B cell (primary cell): ENCODE measurements around the gene CYTIP. TPM values are rescaled to one million over a fixed set of nuclear protein-coding genes. Genes with fewer than 3 reads are reported as not detected.

Experiments used
- ATAC-seq: fragments of 200-7000 bp; cut with Tn5 transposase; one replicate; pipeline ENCODE4 v1.10.0; 2021; ENCODE audit warnings: low read depth, mild to moderate bottlenecking, moderate number of reproducible peaks, moderate library complexity
- CTCF ChIA-PET: fragments of 350-600 bp; sonication (Branson Sonifier 250); formaldehyde crosslinking; loops from one replicate; lab custom pipeline; 2021; ENCODE audit warnings: antibody characterized with exemption, inconsistent platforms; lab: Charles Lee
- POLR2A ChIA-PET: fragments of 350-600 bp; sonication (Branson Sonifier 250); formaldehyde crosslinking; loops from one replicate; lab custom pipeline; 2021; ENCODE audit warnings: antibody characterized with exemption; lab: Charles Lee
- DNase-seq: peaks from one replicate; pipeline ENCODE4 v3.0.0; 2013
- H2AFZ ChIP-seq: 2 replicates; pipeline ENCODE4 v1.6.1; 2012; ENCODE audit warnings: mild to moderate bottlenecking, low read depth, low read length; ENCODE audit not compliant: insufficient read depth, poor library complexity, severe bottlenecking
- H3K27ac ChIP-seq, 2 donors: 1 replicate in 1 of 2; 2 replicates in 1 of 2; pipeline ENCODE4 v1.5.1; 2012 to 2013; ENCODE audit warnings: low read length in 2 of 2, mild to moderate bottlenecking in 2 of 2, moderate library complexity in 1 of 2
- H3K27me3 ChIP-seq, 4 experiments: fragments of 200-600 bp in 1 of 4; sonication (generic) in 1 of 4; replicated peaks in 1 of 4; 1 replicate in 2 of 4; 2 replicates in 2 of 4; pipeline versions ENCODE4 v1.6.1 to v1.7.0; 2013 to 2016; ENCODE audit warnings: low read length in 3 of 4, mild to moderate bottlenecking in 2 of 4, mixed read lengths in 1 of 4, moderate library complexity in 1 of 4; ENCODE audit not compliant: insufficient read depth in 4 of 4, control insufficient read depth in 3 of 4; ENCODE audit errors: control extremely low read depth in 1 of 4
- H3K36me3 ChIP-seq, 2 experiments: replicated peaks in 1 of 2; 1 replicate in 1 of 2; 2 replicates in 1 of 2; pipeline versions ENCODE4 v1.6.1 to v1.7.1; 2013; ENCODE audit warnings: low read length in 1 of 2; ENCODE audit not compliant: insufficient read depth in 2 of 2, control insufficient read depth in 1 of 2; ENCODE audit errors: control extremely low read depth in 1 of 2, extremely low read depth in 1 of 2
- H3K4me1 ChIP-seq, 2 donors: fragments of 200-600 bp in 1 of 2; sonication (generic) in 1 of 2; 1 replicate in 1 of 2; 2 replicates in 1 of 2; pipeline versions ENCODE4 v1.5.1 to v1.6.1; 2013 to 2017; ENCODE audit warnings: low read length in 2 of 2; ENCODE audit not compliant: control insufficient read depth in 2 of 2, insufficient read depth in 2 of 2
- H3K4me2 ChIP-seq: replicated peaks from 2 replicates; pipeline ENCODE3; 2012; ENCODE audit warnings: mild to moderate bottlenecking, low read depth, low read length; ENCODE audit not compliant: poor library complexity, severe bottlenecking
- H3K4me3 ChIP-seq, 5 experiments: fragments of 200-600 bp in 1 of 5; sonication (generic) in 1 of 5; 1 replicate in 3 of 5; 2 replicates in 2 of 5; pipeline versions ENCODE4 v1.5.1 to v1.7.0; 2011 to 2016; ENCODE audit warnings: low read length in 4 of 5, mild to moderate bottlenecking in 4 of 5, low read depth in 2 of 5, control low read depth in 1 of 5, moderate library complexity in 1 of 5; ENCODE audit not compliant: insufficient read depth in 1 of 5; ENCODE audit errors: control extremely low read depth in 1 of 5, extremely low read depth in 1 of 5
- H3K79me2 ChIP-seq: fragments of 200-600 bp; sonication (generic); one replicate; pipeline ENCODE4 v1.6.0; 2016; ENCODE audit warnings: low read length; ENCODE audit not compliant: control insufficient read depth, insufficient read depth
- H3K9ac ChIP-seq: fragments of 200-600 bp; sonication (generic); 2 replicates; pipeline ENCODE4 v1.6.1; 2017; ENCODE audit warnings: mild to moderate bottlenecking, low read length, moderate library complexity
- H3K9me3 ChIP-seq, 3 donors: one replicate each; pipeline versions ENCODE4 v1.6.1 to v1.7.1; 2013; ENCODE audit warnings: low read length in 2 of 3; ENCODE audit not compliant: control insufficient read depth in 2 of 3, insufficient read depth in 1 of 3; ENCODE audit errors: control extremely low read depth in 1 of 3
- H4K20me1 ChIP-seq: 2 replicates; pipeline ENCODE4 v1.6.0; 2012; ENCODE audit warnings: mild to moderate bottlenecking, low read length; ENCODE audit not compliant: insufficient read depth, control insufficient read depth, poor library complexity, severe bottlenecking
- H3K27ac Mint-ChIP-seq: one replicate; pipeline ENCODE4 v1.8.0; 2021; ENCODE audit warnings: mixed read lengths
- H3K27me3 Mint-ChIP-seq: one replicate; pipeline ENCODE4 v1.8.0; 2021; ENCODE audit warnings: mixed read lengths
- H3K4me1 Mint-ChIP-seq: one replicate; pipeline ENCODE4 v1.8.0; 2021; ENCODE audit warnings: mixed read lengths
- H3K4me3 Mint-ChIP-seq: one replicate; pipeline ENCODE4 v1.8.0; 2021; ENCODE audit warnings: mixed read lengths
- H3K9me3 Mint-ChIP-seq: one replicate; pipeline ENCODE4 v1.8.0; 2022; ENCODE audit warnings: mixed read lengths; ENCODE audit not compliant: insufficient read depth
- EZH2 ChIP-seq: IDR thresholded peaks from 2 replicates; pipeline ENCODE4 v1.6.1; 2012; ENCODE audit warnings: borderline replicate concordance, low read depth, mild to moderate bottlenecking, moderate library complexity, low read length; ENCODE audit not compliant: insufficient read depth, poor library complexity, severe bottlenecking
- WGBS: methylation state at CpG from one replicate; pipeline ENCODE4 v1.1.5; 2013; ENCODE audit warnings: missing lambda C conversion rate; ENCODE audit not compliant: insufficient coverage; 5-methylcytosine and 5-hydroxymethylcytosine counted together
- intact Hi-C: fragments of 100-400 bp; cut with micrococcal nuclease; formaldehyde crosslinking; loops from one replicate; pipeline ENCODE4 v1.10.0; 2022
- polyA plus RNA-seq: library from polyadenylated mRNA; depleted of rRNA; stranded (reverse); fragments of >200 nt; gene quantifications from 2 replicates; pipeline ENCODE4 v1.2.3, GENCODE V29; 2012
- total RNA-seq, 2 donors: library from RNA; stranded (reverse); fragments of 120-200 nt in 1 of 2; gene quantifications; 1 replicate in 1 of 2; 2 replicates in 1 of 2; pipeline versions ENCODE4 v1.2.3 to v1.2.4, GENCODE V29; 2013 to 2022
- TF ChIP-seq, protein P1 (sequence below): fragments of 200-600 bp; IDR thresholded peaks from one replicate; pipeline ENCODE4 v1.8.0; 2022; ENCODE audit warnings: antibody characterized with exemption, mild to moderate bottlenecking

The CYTIP gene
- total and polyA plus RNA-seq, 2 donors (not counting 1 experiment from before 2014, with no cell fraction given) = 73.0 to 327 TPM

DNA sequence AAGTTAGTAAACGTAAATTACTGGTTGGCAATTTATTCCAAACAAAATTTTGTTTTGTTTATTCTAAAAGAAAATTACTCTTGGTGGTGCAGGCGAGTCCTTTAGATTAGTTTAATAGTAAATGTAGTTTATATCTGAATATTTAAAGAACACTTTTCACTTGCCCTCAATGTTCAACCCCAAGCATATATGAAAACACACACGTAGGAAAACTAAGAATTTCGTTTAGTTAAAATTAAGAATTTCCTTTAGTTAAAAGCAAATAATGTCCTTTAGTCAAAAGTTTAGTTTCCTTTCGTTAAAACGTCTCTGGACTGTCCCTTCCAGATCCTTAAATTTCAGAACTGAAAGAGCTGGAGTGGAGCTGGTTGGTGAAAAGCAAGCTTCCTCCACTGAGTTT lies 19.1 kb upstream of the CYTIP start:
- Histone ChIP-seq H3K4me3 (no peak overlapping the region), H3K27me3 (no peaks in the 10 kb centered on the region), H3K4me2 (no peak overlapping the region), H3K9ac (no peak overlapping the region), H3K27ac (no peak overlapping the region), H3K4me1 (peaks cover 20 to 26% of the 10 kb centered on the region in 2 donors), H2AFZ (no peak overlapping the region), H3K79me2 (no peaks in the 10 kb centered on the region), H3K36me3 (no peaks in the 10 kb centered on the region), H3K9me3 (no peaks in the 10 kb centered on the region), H4K20me1 (no peaks in the 10 kb centered on the region)
- TF ChIP-seq, protein P1, sequence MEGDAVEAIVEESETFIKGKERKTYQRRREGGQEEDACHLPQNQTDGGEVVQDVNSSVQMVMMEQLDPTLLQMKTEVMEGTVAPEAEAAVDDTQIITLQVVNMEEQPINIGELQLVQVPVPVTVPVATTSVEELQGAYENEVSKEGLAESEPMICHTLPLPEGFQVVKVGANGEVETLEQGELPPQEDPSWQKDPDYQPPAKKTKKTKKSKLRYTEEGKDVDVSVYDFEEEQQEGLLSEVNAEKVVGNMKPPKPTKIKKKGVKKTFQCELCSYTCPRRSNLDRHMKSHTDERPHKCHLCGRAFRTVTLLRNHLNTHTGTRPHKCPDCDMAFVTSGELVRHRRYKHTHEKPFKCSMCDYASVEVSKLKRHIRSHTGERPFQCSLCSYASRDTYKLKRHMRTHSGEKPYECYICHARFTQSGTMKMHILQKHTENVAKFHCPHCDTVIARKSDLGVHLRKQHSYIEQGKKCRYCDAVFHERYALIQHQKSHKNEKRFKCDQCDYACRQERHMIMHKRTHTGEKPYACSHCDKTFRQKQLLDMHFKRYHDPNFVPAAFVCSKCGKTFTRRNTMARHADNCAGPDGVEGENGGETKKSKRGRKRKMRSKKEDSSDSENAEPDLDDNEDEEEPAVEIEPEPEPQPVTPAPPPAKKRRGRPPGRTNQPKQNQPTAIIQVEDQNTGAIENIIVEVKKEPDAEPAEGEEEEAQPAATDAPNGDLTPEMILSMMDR = no peak
- TF ChIP-seq EZH2 = no peak
- H3K4me3 Mint-ChIP-seq = no peak overlapping the region
- intact Hi-C loops = no loop called here
- DNase-seq (no peak), ATAC-seq (no peak)
- H3K27me3 Mint-ChIP-seq = no peaks in the 10 kb centered on the region
- no peak overlapping the region for H3K27ac Mint-ChIP-seq
- no peaks in the 10 kb centered on the region for H3K9me3 Mint-ChIP-seq
- ChIA-PET POLR2A (no interaction called here), CTCF (no interaction called here)
- WGBS = 100% methylated on average over 1 of the region's 6 CpGs
- H3K4me1 Mint-ChIP-seq = peaks cover 37% of the 10 kb centered on the region

DNA sequence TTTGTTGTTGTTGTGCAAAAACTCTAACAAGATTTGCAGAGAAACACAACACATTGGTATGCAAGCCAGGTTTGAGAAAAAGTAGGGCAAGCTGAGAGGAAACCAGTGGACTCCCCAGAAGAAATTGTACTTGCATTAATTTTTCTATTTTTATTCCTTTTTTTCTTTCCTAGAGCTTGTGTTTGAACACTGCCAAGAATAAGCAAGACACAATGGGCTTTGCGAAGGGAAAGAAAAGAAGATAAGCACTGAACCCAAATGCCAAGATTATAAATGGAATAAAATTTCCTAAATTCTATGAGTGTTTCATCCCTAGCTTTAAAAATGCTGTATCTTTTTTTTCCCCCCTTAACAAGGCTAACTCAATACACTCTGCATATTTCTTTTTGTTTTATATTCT lies 17.0 kb upstream of the CYTIP start:
- Histone ChIP-seq H3K79me2 (no peaks in the 10 kb centered on the region), H3K4me3 (no peak overlapping the region), H3K9me3 (no peaks in the 10 kb centered on the region), H3K4me2 (no peak overlapping the region), H3K27ac (no peak overlapping the region), H3K27me3 (no peaks in the 10 kb centered on the region), H3K36me3 (no peaks in the 10 kb centered on the region), H3K9ac (no peak overlapping the region), H3K4me1 (peaks cover 7% of the 10 kb centered on the region in 2 donors), H4K20me1 (no peaks in the 10 kb centered on the region), H2AFZ (no peak overlapping the region)
- WGBS = no CpG with 5 or more reads among the region's 1 CpG
- intact Hi-C loops = no loop called here
- no peaks in the 10 kb centered on the region for H3K9me3 Mint-ChIP-seq
- CTCF ChIA-PET = interaction anchor here (0.8 to 1.2 kb wide), 6 partner anchors 29 to 133 kb away, joined by 3 to 7 read pairs (median 3); no protein-coding TSS in a partner anchor
- POLR2A ChIA-PET = interaction anchor here (0.7 to 1.1 kb wide), 2 partner anchors 10 to 17 kb away, joined by 3 to 4 read pairs; partner anchors contain the start of gene CYTIP
- H3K27me3 Mint-ChIP-seq = no peaks in the 10 kb centered on the region
- no peak overlapping the region for H3K27ac Mint-ChIP-seq
- no peak overlapping the region for H3K4me3 Mint-ChIP-seq
- ATAC-seq (no peak), DNase-seq (no peak)
- peaks cover 21% of the 10 kb centered on the region for H3K4me1 Mint-ChIP-seq
- TF ChIP-seq, protein P1 = no peak
- TF ChIP-seq EZH2 = no peak
